ENCODE data around the gene SLC22A1.
"Not testable (repeated sequence)": the region's sequence is repeated elsewhere in the genome, so short reads cannot be mapped to it uniquely, and the experiment has no call there.

- not testable (repeated sequence) for TF ChIP-seq CTCF (IDR thresholded peaks at IDR 0.05; ENCODE audit: control extremely low read depth in 1 of 3, insufficient read depth in 1 of 3, low read depth in 1 of 3, low read length in 3 of 3); RAD21 (IDR thresholded peaks at IDR 0.05 in 1 of 2, conservative IDR thresholded peaks at IDR 0.05 in 1 of 2; ENCODE audit: low read depth in 2 of 2, low read length in 2 of 2); USF2 (IDR thresholded peaks at IDR 0.05; ENCODE audit: low read length); CREB1 (IDR thresholded peaks at IDR 0.05); RFX5 (IDR thresholded peaks at IDR 0.05; ENCODE audit: borderline replicate concordance, low read depth, low read length); YY1 (IDR thresholded peaks at IDR 0.05; ENCODE audit: low read depth, low read length); SIN3A (conservative IDR thresholded peaks at IDR 0.05 in 1 of 2, IDR thresholded peaks at IDR 0.05 in 1 of 2; ENCODE audit: low read depth in 1 of 2, low read length in 2 of 2); EGR1 (IDR thresholded peaks at IDR 0.05; ENCODE audit: borderline replicate concordance, low read depth, low read length); PHF8 (conservative IDR thresholded peaks at IDR 0.05; ENCODE audit: low read depth, low read length); GABPA (IDR thresholded peaks at IDR 0.05; ENCODE audit: borderline replicate concordance, insufficient read depth, low read length)
Observed at GRCh38 chr6:160092176-160092575, 29.4 kb upstream of the SLC22A1 start.
